Central memory CD4-positive, alpha-beta T cell (primary cell): ENCODE measurements around the gene EIF4E1B.

Experiments
- DNase-seq: peaks from one replicate; pipeline ENCODE4 v3.0.0; 2022

The EIF4E1B gene

GRCh38 chr5:176665517-176665916, 35.0 kb downstream of the EIF4E1B start:
- DNase-seq = no peak

- no peak for DNase-seq
Measured at GRCh38 chr5:176667637-176668036, 37.2 kb downstream of the EIF4E1B start.

DNA sequence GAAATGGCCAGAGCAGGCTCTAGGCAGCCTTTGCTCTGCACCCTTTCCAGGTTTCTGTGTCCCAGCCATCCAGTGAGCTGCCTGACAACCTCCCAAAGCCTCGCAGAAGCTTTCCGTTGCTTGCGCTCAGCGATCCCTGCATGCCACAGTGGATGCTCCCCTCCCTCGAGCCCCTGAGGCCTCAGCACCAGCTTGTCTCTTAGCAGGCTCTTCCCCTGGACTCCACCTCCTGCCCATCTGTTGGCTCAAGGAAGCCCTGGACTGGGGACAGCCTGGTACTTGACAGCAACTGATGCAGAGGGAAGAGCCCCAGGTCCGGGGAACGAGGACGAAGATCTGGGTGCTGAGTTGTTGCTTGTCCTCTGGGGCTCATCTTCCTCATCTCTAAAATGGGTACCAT, 40.0 kb downstream of the EIF4E1B start:
- DNase-seq = no peak

DNA sequence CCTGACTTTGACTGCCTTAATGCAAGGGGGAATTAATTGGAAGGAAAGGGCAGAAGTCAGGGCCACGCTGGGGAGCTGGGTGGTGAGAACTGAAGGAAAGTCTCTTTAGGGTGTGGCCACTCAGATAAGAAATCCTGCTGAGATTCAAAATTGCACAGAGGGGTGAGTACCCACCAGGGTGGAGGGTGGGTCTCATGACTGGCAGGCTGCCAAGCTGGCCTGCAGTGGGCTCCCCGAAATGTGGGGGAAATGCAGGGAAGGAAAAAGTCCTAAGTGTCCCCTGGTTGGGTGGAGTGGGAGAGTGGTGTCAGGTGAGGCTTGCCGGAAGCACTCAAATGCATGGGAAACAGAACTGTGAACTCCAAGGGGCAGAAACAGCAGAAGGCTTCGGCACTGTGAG, 40.9 kb downstream of the EIF4E1B start:
- no peak for DNase-seq

- DNase-seq = no peak
Measured at GRCh38 chr5:176671890-176672747, 41.6 kb downstream of the EIF4E1B start.

DNA sequence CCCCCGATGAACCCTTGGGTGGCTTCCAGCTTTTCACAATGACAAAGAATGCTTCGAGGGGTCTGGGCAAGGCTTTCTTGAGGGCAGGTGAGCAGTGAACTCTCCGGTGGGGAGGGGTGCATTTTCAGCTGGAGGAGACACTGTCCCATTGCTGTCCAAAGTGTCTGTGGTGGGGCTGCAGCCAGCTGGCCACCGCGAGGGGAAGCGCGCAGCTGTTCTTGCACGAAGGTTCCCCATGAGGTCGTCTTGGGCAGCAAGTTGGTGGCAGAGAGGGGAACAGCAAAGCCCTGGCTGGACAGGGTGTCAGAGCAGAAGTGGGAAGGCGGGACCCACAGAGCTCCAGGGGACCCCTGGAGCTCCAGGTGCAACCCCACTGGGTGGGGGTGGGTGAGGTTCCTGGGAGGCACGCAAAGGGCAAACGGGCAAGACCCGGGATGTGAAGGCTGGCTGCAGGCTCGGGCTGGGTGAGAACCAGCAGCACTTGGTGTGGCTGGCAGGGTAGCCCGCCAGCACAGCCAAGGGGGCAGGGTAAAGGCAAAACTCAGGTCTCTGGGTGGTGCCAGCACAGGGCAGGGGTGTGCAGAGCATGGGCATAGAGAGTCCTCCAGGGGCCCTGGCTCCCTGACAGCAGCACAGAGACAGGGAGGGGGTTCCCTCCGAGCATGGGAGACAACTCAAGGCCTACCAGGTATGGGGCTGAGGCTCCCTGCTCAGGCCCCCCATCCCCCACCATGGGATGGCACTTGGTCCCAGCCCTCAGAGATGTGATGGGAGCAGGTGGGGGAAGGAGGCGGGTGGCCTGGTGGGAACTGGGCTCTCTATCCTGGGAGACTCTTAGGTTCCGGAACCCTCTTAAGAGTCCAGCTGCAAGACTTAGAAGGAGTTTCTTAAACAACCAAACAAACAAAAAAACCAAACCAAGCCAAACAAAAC, 43.4 kb downstream of the EIF4E1B start:
- DNase-seq = no peak

- DNase-seq = no peak
Measured at GRCh38 chr5:176674799-176675198, 44.3 kb downstream of the EIF4E1B start.

DNA sequence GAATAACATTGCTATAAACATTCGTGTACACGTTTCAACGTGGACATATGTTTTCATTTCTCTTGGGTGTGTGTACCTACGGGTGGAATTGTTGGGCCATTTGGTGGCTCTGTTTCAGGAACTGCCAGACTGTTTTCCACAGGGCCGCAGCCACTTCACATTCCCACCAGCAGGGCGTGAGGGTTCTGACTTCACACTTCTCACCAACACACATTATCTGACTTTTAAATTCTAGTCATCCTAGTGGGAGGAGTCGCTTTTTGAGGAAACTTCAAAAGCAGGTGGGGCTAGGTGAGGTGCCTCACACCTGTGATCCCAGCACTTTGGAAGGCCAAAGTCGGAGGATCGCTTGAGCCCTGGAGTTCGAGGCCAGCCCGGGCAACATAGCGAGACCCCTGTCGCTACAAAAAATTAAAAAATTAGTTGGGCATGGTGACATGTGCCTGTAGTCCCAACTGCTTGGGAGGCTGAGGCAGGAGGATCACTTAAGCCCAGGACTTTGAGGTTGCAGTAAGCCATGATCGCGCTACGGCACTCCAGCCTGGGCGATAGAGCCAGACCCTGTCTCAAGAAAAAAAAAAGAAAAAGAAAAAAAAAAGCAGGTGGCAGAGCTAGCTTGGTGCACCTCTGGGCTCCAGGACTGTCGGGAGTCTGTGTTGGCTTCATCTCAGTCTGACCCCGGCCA, 45.3 kb downstream of the EIF4E1B start:
- no peak for DNase-seq

DNA sequence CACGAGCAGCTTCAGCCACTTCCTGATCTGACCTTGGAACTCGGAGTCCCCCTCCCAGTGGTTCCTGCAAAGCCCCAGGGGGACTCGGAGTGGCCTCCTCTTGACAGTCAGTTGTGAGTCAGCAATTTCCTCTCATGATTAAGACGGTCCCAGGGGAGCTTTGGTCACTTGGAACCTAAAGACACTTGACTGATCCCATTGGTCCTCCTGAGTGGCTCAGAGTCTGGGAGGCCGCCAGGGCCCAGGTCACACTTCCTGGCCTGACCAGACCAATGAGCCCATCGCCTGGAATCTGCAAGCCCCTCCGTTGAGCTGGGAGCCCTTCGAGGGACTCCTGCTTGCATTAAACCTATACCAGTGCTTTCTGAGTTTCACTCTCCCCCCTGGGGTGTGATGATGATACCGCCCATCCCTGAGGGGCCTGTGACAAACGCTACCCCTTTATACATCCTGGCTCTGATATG, 45.9 kb downstream of the EIF4E1B start:
- DNase-seq = no peak

DNA sequence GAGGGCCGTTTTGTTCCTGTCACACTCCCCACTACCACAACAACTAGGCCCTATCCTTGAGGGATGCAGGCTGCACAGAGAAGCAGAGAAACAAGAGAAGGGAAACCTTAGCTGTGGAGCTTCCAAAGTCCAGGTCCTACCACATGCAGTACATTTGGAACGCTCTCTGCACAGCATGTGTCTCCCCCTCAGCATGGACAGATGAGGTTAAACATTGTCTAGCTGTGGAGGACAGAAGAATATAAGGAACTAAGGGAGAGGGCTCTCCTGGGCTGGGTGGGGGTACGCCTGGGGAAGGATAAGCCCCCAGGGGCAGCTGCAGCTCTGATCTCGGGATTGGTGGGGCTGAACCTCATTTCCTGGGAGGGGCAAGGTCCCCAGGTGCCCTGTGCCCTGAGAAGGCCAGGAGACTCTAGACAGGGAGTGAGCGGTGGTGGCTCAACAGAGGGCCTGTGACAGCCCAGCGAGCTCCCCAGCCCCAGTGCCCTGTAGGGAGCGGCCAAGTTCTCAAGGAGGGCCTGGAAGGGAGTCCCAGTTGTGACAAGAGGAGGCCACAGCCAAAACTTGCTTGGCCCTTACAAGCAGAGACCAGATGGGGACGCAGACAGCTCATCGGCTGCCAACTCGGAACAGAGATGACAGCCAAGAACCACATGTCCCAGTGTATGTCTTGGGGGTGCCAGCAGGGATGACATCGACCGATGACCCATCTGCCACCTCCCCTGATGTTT, 46.9 kb downstream of the EIF4E1B start:
- no peak for DNase-seq

GRCh38 chr5:176678584-176678983, 48.1 kb downstream of the EIF4E1B start:
- no peak for DNase-seq

DNA sequence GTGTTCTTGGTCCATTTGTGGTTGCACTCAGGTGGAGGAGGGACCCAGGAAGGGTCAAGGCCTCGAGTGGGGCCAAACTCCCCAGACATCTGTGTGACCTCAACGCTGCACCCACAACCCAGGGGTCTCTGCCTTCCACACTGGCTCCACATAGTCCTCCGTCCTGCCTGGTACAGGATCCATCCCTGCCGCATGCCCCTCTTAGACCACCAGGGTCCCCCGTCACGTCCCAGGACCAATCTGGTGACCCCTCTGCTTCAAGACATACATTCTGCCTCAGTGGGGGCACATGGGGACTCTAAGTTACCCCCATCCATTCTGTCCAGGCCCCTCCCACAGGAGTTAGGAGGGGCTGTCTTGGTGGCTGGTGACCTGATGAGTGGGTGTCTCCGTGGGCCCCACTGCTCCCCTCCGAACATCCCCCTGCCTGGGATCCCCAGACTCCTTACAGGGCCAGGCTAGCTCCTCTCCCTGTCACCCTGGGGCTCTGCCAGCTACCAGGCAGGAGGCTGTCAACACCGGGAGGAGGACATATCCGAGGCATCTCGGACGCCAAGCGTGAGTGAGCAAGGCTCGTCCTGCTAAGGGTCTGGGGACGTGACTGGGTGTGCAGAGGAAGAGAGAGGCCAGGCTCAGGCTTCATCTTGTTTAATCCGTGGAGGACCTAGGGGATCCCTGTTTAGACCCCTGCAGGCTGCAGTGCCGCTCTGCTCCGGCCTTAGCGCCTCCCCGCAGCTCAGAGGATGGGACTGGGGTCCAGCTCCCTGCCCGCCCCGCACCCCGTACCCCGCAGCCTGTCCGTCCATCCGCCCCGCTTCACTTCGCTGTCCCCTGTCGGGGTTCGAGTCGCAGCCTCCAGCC, 49.1 kb downstream of the EIF4E1B start:
- DNase-seq = no peak

GRCh38 chr5:176680226-176680563, 49.7 kb downstream of the EIF4E1B start:
- no peak for DNase-seq

DNA sequence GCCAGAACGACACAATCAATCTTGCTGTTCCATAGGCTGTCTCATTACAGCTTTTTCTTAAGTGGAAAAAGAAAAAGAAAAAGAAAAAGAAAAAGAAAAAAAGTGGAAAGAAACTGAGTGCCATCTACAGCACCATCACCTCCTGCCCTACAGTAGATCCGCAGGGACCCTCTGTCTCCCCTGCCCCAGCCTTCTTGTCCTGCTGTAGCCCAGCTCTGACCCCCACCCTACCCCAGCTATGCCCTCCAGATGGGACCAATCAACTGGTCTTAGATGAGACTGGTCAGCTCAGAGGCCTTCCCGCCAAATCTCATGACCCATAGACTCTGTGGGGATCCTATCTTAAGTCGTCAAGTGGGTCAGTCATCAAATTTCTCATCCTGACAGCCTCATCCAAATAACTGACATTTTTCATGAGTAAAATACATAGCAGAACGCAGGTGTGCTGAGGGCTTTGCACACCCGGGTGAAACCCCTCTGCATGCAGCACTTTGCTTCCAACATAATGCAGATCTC, 51.6 kb downstream of the EIF4E1B start:
- no peak for DNase-seq

DNA sequence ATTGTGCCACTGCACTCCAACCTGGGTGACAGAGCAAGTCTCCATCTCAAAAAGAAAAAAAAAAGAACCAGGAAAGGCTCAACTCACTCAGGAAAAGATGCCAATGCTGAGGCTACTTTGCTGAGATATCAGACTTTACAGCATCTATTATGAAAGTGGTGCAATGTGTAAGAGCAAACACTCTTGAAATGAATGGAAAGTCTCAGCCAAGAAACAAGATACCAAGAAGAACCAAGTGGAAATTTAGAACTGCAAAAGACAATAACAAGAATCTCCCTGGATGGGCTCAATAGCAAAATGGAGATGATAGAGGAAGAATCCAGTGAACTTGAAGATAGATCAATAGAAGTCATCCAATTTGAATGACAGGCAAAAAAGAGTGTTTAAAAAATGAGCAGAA, 54.5 kb downstream of the EIF4E1B start:
- DNase-seq = no peak

- no peak for DNase-seq
Measured at GRCh38 chr5:176687247-176687646, 56.8 kb downstream of the EIF4E1B start.

- no peak for DNase-seq
Measured at GRCh38 chr5:176687881-176688280, 57.4 kb downstream of the EIF4E1B start.

DNA sequence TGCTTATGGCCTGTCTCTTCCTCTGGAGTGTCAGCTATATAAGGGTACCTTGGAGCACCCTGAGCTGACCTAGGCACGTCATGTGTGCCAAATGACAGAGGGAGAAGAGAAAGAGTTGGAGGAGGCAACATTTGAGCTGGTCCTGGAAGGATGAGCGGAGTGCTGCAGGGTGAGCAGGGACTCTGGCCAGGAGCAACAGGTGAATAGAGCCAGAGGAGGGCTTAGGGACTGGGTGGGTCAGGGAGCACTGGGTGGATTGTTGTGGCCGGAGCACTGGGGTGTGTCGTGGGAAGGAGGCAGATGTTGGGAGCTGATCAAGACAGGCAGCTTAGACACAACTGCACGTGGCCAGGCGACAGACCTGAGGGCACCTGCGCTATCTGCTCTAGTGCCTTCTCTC, 60.4 kb downstream of the EIF4E1B start:
- no peak for DNase-seq

GRCh38 chr5:176691524-176691923, 61.0 kb downstream of the EIF4E1B start:
- no peak for DNase-seq

DNA sequence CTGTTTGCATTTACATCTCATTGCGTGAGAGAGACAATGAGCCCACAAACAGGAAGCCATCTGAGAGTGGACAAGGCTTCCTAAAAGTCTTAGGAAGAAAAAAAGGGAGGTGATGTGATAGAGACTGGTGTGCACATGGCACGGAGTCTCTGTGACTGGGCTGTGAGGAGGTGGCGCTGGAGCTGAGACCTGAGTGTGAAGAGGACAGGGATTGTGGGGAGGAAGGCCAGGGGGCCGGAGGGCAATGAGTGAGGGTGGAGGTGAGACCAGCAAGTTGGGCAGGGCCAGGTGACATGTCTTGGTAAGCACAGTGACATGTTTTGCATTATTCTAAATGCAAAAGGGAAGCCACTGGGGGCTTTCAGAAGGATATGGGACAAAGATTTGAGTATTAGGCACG, 61.9 kb downstream of the EIF4E1B start:
- no peak for DNase-seq

DNA sequence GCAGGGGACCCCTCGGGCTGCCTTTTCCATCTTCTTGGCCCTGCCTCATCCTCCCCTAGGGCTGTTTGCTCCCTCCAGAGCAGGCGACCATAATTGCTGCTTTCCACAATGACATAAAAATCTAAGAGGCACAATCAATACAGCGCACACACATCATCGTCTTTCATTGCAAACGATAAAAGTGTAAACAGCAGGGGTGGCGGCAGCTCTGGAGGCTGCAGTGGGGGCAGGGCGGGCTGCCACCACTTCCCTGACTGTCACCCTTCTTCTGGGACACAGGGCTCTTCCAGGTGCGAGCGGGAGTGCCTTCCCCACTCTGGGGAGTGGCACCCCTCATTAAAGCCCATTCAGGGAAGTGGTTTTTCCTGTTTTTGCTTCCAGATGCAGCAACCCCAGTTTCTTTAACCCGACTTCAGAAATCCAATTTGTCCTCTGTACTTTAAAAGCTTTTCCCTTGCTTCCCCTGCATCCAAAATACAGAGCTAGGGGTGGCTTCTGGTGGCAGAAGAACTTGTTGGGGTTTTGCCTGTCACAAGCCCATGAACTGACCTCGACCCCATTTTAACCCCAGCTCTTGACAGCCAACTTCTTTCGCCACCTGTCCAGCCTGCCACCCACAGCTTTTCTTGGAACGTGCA, 62.5 kb downstream of the EIF4E1B start:
- no peak for DNase-seq
